ENCODE results near the gene CALD1.

The CALD1 gene

DNA sequence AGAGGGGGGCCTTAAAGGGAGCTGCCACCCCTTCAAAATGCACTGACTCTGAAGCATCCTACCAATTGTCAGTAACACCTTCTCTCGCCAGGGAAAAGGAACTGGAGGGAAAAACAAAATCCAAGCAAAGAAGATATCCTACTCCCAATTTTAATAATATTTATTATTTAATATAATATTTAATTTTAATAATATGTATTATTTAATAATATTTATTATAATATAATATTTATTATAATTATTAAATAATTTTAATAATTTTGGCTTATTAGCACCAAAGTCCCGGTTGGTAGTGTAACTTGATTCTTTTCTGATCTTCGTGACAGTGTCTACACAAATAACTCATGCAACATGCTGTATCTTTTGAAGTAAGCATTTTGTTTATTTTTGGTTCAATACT lies 148.3 kb downstream of the CALD1 start:
- no peak overlapping the region for H3K4me3 ChIP-seq (ENCODE audit: low read depth, low read length)
- no peak for DNase-seq (ENCODE audit: low read depth)
- in situ Hi-C loops (cut with HindIII; ENCODE audit: low sequenced_read_pairs): no loop called here
- TF ChIP-seq, protein P1, sequence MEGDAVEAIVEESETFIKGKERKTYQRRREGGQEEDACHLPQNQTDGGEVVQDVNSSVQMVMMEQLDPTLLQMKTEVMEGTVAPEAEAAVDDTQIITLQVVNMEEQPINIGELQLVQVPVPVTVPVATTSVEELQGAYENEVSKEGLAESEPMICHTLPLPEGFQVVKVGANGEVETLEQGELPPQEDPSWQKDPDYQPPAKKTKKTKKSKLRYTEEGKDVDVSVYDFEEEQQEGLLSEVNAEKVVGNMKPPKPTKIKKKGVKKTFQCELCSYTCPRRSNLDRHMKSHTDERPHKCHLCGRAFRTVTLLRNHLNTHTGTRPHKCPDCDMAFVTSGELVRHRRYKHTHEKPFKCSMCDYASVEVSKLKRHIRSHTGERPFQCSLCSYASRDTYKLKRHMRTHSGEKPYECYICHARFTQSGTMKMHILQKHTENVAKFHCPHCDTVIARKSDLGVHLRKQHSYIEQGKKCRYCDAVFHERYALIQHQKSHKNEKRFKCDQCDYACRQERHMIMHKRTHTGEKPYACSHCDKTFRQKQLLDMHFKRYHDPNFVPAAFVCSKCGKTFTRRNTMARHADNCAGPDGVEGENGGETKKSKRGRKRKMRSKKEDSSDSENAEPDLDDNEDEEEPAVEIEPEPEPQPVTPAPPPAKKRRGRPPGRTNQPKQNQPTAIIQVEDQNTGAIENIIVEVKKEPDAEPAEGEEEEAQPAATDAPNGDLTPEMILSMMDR (IDR thresholded peaks at IDR 0.05; ENCODE audit: low read depth, low read length, missing control alignments): no peak

DNA sequence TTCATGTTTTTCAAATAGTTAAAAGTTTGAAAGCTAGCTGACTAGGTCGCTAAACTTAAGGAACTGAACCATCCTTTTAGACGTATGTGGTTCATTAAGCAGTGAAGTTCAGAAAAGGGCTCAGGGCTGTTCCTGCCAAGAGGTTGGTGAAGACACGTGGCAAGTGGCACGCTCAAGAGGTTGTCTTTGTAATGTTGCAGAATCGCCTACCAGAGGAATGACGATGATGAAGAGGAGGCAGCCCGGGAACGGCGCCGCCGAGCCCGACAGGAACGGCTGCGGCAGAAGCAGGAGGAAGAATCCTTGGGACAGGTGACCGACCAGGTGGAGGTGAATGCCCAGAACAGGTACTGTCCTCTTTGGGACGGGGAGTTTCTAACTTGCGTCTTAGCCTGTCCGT lies 149.1 kb downstream of the CALD1 start:
- TF ChIP-seq, protein P1 (IDR thresholded peaks at IDR 0.05; ENCODE audit: low read depth, low read length, missing control alignments): no peak
- H3K4me3 ChIP-seq (ENCODE audit: low read depth, low read length): no peak overlapping the region
- in situ Hi-C loops (cut with HindIII; ENCODE audit: low sequenced_read_pairs): no loop called here
- DNase-seq (ENCODE audit: low read depth): no peak

DNA sequence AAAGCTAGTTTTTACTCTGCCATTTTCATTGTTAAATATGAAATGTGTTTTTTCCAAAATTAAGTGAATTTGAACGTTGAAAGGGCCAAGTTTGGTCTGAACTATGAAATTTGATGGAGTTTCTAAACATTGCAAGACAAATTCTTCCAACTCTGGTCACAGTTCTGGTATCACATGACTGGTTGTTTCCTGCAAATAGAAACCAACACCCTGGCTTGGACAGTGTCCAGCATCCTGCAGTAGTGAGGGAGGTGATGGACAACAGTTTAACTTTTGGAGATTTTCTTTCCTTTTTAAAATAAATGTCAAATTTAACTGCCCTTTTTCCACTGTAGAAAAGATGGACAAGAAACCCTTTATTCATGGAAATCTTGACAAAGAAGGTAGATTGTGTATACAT lies 152.1 kb downstream of the CALD1 start:
- TF ChIP-seq, protein P1 (IDR thresholded peaks at IDR 0.05; ENCODE audit: low read depth, low read length, missing control alignments): no peak
- no peak overlapping the region for H3K4me3 ChIP-seq (ENCODE audit: low read depth, low read length)
- no peak for DNase-seq (ENCODE audit: low read depth)
- in situ Hi-C loops (cut with HindIII; ENCODE audit: low sequenced_read_pairs): no loop called here

DNA sequence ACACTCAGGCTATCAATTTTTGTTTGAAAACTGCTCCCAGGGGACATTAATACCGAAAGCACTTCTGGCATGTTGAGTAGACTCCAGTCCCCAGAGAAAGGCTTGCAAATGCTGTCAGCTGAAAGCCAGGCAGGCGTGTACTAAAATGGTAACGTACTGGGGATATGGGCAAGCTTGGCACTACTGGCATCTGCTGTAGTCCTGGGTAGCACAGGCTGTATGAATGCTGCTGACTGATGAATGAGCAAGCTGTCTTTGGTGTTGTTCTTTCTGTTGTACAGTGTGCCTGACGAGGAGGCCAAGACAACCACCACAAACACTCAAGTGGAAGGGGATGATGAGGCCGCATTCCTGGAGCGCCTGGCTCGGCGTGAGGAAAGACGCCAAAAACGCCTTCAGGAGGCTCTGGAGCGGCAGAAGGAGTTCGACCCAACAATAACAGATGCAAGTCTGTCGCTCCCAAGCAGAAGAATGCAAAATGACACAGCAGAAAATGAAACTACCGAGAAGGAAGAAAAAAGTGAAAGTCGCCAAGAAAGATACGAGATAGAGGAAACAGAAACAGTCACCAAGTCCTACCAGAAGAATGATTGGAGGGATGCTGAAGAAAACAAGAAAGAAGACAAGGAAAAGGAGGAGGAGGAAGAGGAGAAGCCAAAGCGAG lies 153.4 kb downstream of the CALD1 start:
- TF ChIP-seq, protein P1 (IDR thresholded peaks at IDR 0.05; ENCODE audit: low read depth, low read length, missing control alignments): no peak
- peak; percentile 80 for DNase-seq (ENCODE audit: low read depth)
- in situ Hi-C loops (cut with HindIII; ENCODE audit: low sequenced_read_pairs): no loop called here
- no peak overlapping the region for H3K4me3 ChIP-seq (ENCODE audit: low read depth, low read length)

DNA sequence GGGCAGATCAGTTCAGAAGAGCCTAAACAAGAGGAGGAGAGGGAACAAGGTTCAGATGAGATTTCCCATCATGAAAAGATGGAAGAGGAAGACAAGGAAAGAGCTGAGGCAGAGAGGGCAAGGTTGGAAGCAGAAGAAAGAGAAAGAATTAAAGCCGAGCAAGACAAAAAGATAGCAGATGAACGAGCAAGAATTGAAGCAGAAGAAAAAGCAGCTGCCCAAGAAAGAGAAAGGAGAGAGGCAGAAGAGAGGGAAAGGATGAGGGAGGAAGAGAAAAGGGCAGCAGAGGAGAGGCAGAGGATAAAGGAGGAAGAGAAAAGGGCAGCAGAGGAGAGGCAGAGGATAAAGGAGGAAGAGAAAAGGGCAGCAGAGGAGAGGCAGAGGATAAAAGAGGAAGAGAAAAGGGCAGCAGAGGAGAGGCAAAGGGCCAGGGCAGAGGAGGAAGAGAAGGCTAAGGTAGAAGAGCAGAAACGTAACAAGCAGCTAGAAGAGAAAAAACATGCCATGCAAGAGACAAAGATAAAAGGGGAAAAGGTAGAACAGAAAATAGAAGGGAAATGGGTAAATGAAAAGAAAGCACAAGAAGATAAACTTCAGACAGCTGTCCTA lies 154.1 kb downstream of the CALD1 start:
- in situ Hi-C loops (cut with HindIII; ENCODE audit: low sequenced_read_pairs): no loop called here
- no peak for DNase-seq (ENCODE audit: low read depth)
- TF ChIP-seq, protein P1 (IDR thresholded peaks at IDR 0.05; ENCODE audit: low read depth, low read length, missing control alignments): no peak
- no peak overlapping the region for H3K4me3 ChIP-seq (ENCODE audit: low read depth, low read length)

DNA sequence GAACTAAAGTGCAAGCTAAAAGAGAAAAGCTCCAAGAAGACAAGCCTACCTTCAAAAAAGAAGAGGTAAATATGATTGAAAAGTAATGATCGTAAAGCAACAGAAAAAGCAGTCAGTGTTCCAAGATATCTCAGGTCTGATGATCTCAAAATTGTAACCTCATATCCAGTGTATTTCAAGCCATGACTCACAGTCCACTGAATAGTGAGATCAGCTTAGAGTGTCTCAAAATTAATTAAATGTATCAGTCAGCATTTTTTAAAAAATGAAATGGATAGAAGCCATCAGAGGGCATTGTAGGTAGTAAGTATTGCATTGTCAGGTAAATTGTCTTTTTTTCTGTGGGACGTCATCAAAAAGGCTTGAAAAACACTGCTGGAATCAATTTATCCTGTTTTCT lies 156.3 kb downstream of the CALD1 start:
- peak; percentile 23 for DNase-seq (ENCODE audit: low read depth)

More for the DNA sequence above, 156.3 kb downstream of the CALD1 start:
- H3K4me3 ChIP-seq (ENCODE audit: low read depth, low read length): no peak overlapping the region
- TF ChIP-seq, protein P1 (IDR thresholded peaks at IDR 0.05; ENCODE audit: low read depth, low read length, missing control alignments): no peak
- in situ Hi-C loops (cut with HindIII; ENCODE audit: low sequenced_read_pairs): no loop called here

Data from astrocyte of the cerebellum (primary cell).